ENCODE results near the gene SETD4. TPM values are rescaled to one million over a fixed set of nuclear protein-coding genes. Genes with fewer than 3 reads are reported as not detected.

The SETD4 gene
- total and polyA plus RNA-seq, 2 of the 8 experiments (the other 6 are each of a cell fraction or from before 2014, with no cell fraction given), result 20.1 to 46.6 TPM

- TF ChIP-seq ATF2 (IDR thresholded peaks at IDR 0.05; ENCODE audit: low read length) (no peak; the same call in 1 of the 2 replicates), CTCF (IDR thresholded peaks at IDR 0.05; ENCODE audit: control extremely low read depth in 1 of 3, insufficient read depth in 1 of 3, low read depth in 1 of 3, low read length in 3 of 3) (peak; percentile 66 to 71 (median 69)), CHD2 (IDR thresholded peaks at IDR 0.05; ENCODE audit: low read length) (no peak), TEAD4 (IDR thresholded peaks at IDR 0.05; ENCODE audit: low read depth, low read length) (no peak), E2F6 (IDR thresholded peaks at IDR 0.05) (peak; percentile 32), BCL11A (IDR thresholded peaks at IDR 0.05; ENCODE audit: low read depth in 2 of 2, low read length in 2 of 2) (no peak), ASH2L (IDR thresholded peaks at IDR 0.05; ENCODE audit: low read length) (peak; percentile 76), GTF2F1 (IDR thresholded peaks at IDR 0.05; ENCODE audit: borderline replicate concordance, low read depth, low read length) (no peak), MAX (IDR thresholded peaks at IDR 0.05) (peak; percentile 81), SIRT6 (IDR thresholded peaks at IDR 0.05; ENCODE audit: low read length) (no peak), POLR2A (IDR thresholded peaks at IDR 0.05; ENCODE audit: control extremely low read depth in 1 of 2, low read depth in 2 of 2, low read length in 2 of 2) (no peak), CREB1 (IDR thresholded peaks at IDR 0.05) (no peak; the same call in 1 of the 2 replicates), NANOG (IDR thresholded peaks at IDR 0.05; ENCODE audit: insufficient read depth, low read depth, low read length, poor library complexity, severe bottlenecking) (no peak), TAF7 (optimal IDR thresholded peaks at IDR 0.05; ENCODE audit: borderline replicate concordance, low read depth, low read length) (no peak)
Measured at GRCh38 chr21:36104317-36105300, 44.3 kb upstream of the SETD4 start (continued).
